Amniotic epithelial cell (primary cell): ENCODE results near the gene LRMDA.

Source experiments
- DNase-seq: peaks from one replicate; pipeline ENCODE4 v3.0.0-alpha.2; 2010; ENCODE audit warnings: low read depth

Gene LRMDA

GRCh38 chr10:75925999-75926398 is 494.6 kb downstream of the LRMDA start:
- no peak for DNase-seq

GRCh38 chr10:75926763-75927162 is 495.3 kb downstream of the LRMDA start:
- DNase-seq = peak; percentile 28

GRCh38 chr10:75928231-75928630 is 496.8 kb downstream of the LRMDA start:
- no peak for DNase-seq

- no peak for DNase-seq
Observed at GRCh38 chr10:75929630-75930161, 498.3 kb downstream of the LRMDA start.

- DNase-seq = no peak
Observed at GRCh38 chr10:75932921-75933320, 501.5 kb downstream of the LRMDA start.

- no peak for DNase-seq
Observed at GRCh38 chr10:75935240-75935639, 503.8 kb downstream of the LRMDA start.

GRCh38 chr10:75935650-75936400 is 504.4 kb downstream of the LRMDA start:
- DNase-seq = no peak

- no peak for DNase-seq
Observed at GRCh38 chr10:75936841-75937240, 505.4 kb downstream of the LRMDA start.

- no peak for DNase-seq
Observed at GRCh38 chr10:75937823-75938222, 506.4 kb downstream of the LRMDA start.

GRCh38 chr10:75938380-75939122 is 507.1 kb downstream of the LRMDA start:
- no peak for DNase-seq

- no peak for DNase-seq
Observed at GRCh38 chr10:75939541-75939940, 508.1 kb downstream of the LRMDA start.

- DNase-seq = no peak
Observed at GRCh38 chr10:75940742-75941141, 509.3 kb downstream of the LRMDA start.

- DNase-seq = no peak
Observed at GRCh38 chr10:75941223-75941801, 509.9 kb downstream of the LRMDA start.

GRCh38 chr10:75944061-75944460 is 512.6 kb downstream of the LRMDA start:
- no peak for DNase-seq

GRCh38 chr10:75948583-75948982 is 517.2 kb downstream of the LRMDA start:
- no peak for DNase-seq

GRCh38 chr10:75950307-75950706 is 518.9 kb downstream of the LRMDA start:
- DNase-seq = no peak

GRCh38 chr10:75950997-75951589 is 519.7 kb downstream of the LRMDA start:
- no peak for DNase-seq

- DNase-seq = no peak
Observed at GRCh38 chr10:75951627-75952026, 520.2 kb downstream of the LRMDA start.

GRCh38 chr10:75952093-75952492 is 520.7 kb downstream of the LRMDA start:
- no peak for DNase-seq

- no peak for DNase-seq
Observed at GRCh38 chr10:75954486-75954885, 523.1 kb downstream of the LRMDA start.

- DNase-seq = no peak
Observed at GRCh38 chr10:75955973-75956502, 524.6 kb downstream of the LRMDA start.

GRCh38 chr10:75956624-75957023 is 525.2 kb downstream of the LRMDA start:
- no peak for DNase-seq
